GM12891 (cell line): Measurements from ENCODE around the gene C16orf89.
"Not testable (repeated sequence)": the region's sequence is repeated elsewhere in the genome, so short reads cannot be mapped to it uniquely, and the experiment has no call there.

Experiments
- POLR2A ChIP-seq: IDR thresholded peaks from 2 replicates; pipeline ENCODE4 v1.6.1; 2011; ENCODE audit warnings: low read depth, low read length, control low read depth
- POLR2AphosphoS5 ChIP-seq: IDR thresholded peaks from 2 replicates; pipeline ENCODE4 v1.6.1; 2011; ENCODE audit warnings: low read depth, low read length, control low read depth
- TAF1 ChIP-seq: IDR thresholded peaks from 2 replicates; pipeline ENCODE4 v1.6.1; 2011; ENCODE audit warnings: low read depth, low read length, control low read depth

DNA sequence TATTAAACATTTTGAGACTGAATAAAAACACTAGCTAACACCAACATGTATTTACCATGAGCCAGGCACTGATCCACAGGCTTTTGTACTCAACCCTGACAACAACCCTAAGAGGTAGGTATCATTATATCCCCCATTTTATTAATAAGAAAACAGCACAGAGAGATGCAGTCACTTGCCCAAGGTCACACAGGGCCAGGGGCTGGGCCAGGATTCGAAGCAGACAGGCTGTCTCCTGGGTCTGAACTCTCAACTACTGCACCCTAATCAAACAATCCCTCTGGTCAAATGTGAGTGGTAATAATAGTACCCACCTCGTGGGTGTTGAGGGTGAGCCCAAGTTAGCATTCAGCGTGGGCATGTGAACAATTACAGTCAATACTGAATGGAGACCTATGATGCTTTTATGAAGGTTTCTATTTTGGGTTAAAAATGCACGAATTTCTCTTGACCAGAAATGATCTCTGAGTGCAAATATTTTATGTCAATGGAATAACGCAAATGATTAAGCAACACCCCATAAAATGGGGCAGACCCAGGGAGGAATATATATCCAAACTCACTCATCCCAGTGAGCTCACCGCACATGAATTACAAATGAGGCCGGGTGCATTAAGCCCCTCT is 30.8 kb upstream of the C16orf89 start:
- not testable (repeated sequence) for TF ChIP-seq POLR2A, POLR2AphosphoS5, TAF1
